Hematopoietic multipotent progenitor cell (in vitro differentiated cells): Measurements from ENCODE around the gene LMAN2L. TPM values are rescaled to one million over a fixed set of nuclear protein-coding genes. Genes with fewer than 3 reads are reported as not detected.

ENCODE experiments used
- DNase-seq, 3 donors: peaks; one replicate each; pipeline ENCODE4 v3.0.0-alpha.2; 2011 to 2015; ENCODE audit warnings: low read depth in 2 of 3, low spot score in 2 of 3
- total RNA-seq: library from RNA; depleted of rRNA; stranded (reverse); fragments of >200 nt; gene quantifications from one replicate; pipeline ENCODE4 v1.2.3, GENCODE V29; 2012

LMAN2L gene
- 19.7 TPM for total RNA-seq

DNA sequence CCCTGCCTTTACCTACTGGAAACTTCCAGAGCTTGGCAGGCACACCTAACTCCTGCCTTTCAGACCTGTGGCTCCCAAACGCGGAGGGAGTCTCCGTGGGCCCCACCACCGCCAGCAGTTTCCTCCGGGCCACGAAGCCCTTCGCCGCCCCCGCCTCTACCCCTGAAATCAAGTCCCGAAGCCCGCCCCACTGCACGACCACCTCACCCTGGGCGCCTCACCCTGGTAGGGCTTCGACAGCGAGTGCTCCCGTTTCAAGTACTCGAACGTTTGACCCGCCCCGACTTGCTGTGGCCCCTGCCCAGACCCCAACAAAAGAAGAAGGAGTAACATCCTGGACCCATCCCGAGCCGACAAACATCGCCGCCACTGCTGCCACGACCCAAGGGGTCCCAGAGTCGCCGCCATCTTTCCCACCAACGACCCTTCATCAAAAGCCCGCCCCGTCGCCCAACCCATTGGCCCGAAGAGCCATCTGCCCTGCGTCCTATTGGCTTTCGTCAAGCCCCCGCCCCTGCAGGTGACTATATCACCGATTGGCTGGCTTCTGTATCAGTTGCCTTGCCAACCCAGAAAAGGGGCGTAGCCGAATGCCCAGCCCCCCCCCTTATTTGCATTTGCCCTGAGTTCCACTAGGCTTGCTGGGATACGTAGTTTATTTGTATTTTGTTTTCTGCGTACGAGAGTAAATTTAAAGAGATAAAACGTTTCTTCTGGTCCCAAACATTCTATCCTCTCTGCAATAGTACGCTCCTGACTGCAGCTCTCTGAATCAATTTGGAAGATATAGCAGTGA lies at the start of gene LMAN2L:
TSS of gene LMAN2L (minus strand) at position 432 of the 796 bp plus-strand sequence. CDS start at position 408, 24 bp downstream.
- peak; percentile 83 to 99 (median 96) for DNase-seq

- DNase-seq = no peak
Measured at GRCh38 chr2:96789245-96789617, 49.4 kb upstream of the LMAN2L start.

DNA sequence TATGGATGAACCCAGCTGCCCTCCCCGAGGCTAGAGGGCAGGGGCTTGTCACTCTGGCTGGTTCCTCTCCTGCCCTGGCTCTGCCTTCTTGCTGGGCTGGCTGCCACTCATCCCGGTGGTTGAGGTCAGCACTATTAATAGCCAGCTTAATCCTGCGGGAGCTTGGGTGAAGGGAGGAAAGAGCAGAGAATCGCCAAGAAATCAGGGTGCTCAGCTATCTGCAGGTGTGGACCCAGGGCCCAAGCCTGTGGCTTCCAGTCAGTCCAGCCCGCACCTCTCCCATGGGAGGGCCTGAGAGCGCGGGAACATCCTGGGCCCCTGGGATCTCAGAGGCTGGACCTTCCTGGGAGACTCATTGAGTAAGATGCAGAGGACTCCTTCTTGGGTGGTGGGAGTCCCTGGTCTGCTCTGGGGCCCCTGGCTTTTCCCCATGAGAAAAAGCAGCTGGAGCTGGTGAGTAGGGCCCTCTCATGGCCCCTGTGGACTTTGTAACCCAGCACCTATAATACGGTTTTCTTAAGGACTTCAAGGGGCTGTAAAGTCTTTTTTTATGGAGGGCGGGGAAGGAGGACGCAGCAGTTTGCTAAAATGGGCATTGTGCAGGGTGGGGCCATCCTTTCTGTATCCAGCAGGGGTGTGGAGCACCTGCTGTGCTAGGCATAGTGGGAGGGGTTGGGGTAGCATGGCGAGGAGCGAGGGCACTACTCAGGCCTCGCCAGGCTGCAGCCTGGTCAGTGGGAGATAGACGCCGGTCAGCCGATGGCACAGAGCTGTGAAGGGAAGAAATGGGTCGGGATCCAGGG lies 48.8 kb upstream of the LMAN2L start:
- no peak for DNase-seq

GRCh38 chr2:96787411-96787810 lies 47.5 kb upstream of the LMAN2L start:
- no peak for DNase-seq

DNA sequence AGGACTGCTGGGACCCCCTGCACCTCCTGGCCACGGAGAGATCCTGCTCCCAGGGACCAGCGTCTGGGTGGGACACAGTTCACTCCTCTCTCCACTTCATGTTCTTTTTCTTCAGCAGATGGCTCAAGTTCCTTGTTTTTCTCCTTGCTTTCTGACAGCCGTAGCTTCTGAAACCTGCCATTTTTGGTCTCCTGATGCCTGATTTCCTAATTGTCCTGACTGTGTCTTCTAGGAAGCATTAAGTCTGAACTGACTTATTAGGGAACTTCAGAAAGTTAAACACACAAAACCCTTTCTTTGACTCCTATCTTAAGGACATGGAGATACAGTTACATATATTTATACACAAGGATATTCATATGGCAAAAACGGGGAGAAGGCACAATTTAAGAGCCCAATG lies 43.5 kb upstream of the LMAN2L start:
- DNase-seq = no peak

- no peak for DNase-seq
Measured at GRCh38 chr2:96775160-96775559, 35.3 kb upstream of the LMAN2L start.

GRCh38 chr2:96773922-96774321 lies 34.1 kb upstream of the LMAN2L start:
- DNase-seq = peak in 2 of 3 donors; percentile 80 to 84

- no peak for DNase-seq
Measured at GRCh38 chr2:96772903-96773671, 33.2 kb upstream of the LMAN2L start.

- no peak for DNase-seq
Measured at GRCh38 chr2:96771796-96772618, 32.1 kb upstream of the LMAN2L start.

DNA sequence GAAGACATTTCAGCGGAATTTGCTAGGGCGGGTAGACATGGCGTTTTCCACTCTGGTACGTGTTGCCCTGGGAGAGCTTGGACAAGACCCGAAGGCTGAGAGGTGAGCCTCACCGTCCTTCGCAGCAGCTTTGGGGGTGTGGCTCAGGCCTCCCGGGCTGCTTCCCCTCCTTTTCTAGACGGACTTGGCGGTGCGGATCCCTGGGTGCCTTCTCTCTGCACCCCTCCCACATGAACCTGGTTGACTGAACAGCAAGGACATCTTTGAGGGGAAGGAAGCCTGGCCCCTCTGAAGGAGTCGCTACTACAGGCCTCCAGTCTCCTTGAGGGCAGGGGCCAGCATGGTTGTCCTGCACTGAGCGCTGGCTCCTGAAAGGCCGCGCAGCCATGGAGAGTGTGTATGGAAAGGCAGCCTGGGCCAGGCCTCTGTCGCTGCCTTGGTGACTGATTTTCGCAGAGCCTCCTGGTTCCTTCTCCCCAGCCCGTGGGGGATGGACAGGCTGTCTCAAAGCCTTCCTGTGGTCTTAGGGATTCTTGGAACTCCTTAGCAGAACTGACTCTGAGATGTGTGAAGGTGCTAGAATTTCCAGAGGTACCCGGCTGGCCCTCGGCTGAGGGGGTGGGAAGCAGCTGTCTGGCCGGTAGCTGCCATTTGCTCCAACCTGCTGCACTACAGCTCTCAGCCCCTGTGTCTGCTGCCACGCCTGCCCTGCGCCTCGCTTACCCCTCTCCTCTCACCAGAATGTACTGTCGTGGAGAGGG lies 30.8 kb upstream of the LMAN2L start:
- DNase-seq = no peak

DNA sequence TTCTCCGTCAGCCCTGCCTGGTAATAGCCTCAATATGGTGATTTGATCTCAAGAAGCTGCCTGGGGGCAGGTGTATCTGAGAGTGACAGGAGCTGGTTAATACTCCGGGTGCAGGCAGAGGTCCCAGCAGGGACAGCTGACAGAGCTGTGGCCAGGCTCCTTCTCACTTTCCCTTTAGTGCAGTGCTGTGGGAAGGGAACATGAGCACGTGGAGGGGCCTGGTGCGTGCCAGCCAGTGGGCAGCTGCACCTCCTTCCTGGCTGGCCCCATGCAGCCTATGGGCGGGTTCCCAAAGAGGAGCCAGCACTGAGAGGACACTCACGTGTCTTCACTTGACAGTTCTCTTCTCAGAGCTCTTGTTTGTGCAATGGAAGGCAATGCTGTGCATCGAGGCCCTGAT lies 29.9 kb upstream of the LMAN2L start:
- DNase-seq = no peak

GRCh38 chr2:96768083-96768561 lies 28.3 kb upstream of the LMAN2L start:
- no peak for DNase-seq

DNA sequence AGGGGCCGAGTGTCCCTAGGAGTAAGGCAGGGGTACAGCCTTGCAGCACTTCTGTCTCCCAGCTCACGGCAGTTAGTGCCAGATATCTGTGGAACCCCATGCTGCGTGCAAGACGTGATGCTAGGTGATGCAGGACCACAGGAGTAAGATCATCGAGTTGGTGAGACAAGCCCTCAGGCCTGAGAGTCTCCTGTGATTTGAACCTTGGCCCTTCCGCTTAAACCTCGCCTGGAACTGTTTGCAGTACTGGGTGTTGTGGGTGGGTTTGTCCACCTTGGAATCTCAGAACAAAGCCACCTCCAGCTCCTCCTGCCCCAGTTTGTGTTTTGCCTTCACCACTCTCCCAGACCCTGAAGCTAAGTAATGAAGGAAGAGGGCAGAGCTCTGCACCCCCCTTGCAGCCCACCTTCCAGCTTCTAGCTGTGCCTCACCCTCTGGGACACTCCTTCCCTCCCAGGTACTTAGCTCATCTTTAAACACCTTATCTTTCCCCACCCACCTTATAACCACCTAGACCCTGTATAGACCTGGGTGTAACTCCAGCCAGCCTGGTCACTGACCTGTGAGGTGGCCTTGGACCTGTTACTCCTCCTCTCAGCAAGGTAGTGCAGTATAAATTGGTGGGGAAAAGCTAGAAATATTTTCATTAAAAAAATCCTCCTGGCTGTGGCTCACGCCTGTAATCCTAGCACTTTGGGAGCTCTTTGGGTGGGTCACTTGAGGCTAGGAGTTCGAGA lies 27.4 kb upstream of the LMAN2L start:
- DNase-seq = no peak

DNA sequence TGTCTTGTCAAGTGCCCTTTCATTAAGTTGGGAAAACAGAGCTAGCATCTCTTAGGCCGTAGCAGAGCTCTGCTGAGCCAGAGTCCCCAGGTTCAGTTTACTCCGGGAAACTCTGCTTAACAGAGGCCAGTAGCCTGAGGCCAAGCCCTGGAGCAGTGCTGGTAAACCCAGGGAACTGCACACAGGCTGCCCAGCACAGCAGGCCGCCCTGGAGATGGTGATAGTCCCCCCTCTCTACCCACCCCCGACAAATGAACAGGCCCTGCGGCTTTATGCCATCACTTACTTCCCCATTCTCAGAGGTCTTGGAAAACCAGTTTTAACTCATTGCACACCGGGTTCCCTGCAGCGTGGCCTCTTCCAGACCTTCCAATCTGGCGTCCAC lies 24.4 kb upstream of the LMAN2L start:
- peak in 2 of 3 donors; percentile 68 to 86 for DNase-seq

GRCh38 chr2:96763511-96764252 lies 23.8 kb upstream of the LMAN2L start:
- DNase-seq = peak in 1 of 3 donors; percentile 50

GRCh38 chr2:96762529-96763311 lies 22.9 kb upstream of the LMAN2L start:
- peak in 1 of 3 donors; percentile 31 for DNase-seq
